GM19351 (cell line): Measurements from ENCODE around the gene SLIT1.
"Not testable (repeated sequence)": the region's sequence is repeated elsewhere in the genome, so short reads cannot be mapped to it uniquely, and the experiment has no call there.

Experiments
- ATAC-seq: cut with Tn5 transposase; IDR thresholded peaks from one replicate; pipeline ENCODE4 v1.9.1; 2021; ENCODE audit warnings: mild to moderate bottlenecking, moderate library complexity; ENCODE audit not compliant: unreplicated experiment

SLIT1 gene

GRCh38 chr10:97089209-97089870 is 96.4 kb downstream of the SLIT1 start:
- no peak for ATAC-seq

- no peak for ATAC-seq
These were observed 98.5 kb downstream of the SLIT1 start for GRCh38 chr10:97087296-97087695.

- ATAC-seq, result no peak
These were observed 99.2 kb downstream of the SLIT1 start for GRCh38 chr10:97086530-97086929.

DNA sequence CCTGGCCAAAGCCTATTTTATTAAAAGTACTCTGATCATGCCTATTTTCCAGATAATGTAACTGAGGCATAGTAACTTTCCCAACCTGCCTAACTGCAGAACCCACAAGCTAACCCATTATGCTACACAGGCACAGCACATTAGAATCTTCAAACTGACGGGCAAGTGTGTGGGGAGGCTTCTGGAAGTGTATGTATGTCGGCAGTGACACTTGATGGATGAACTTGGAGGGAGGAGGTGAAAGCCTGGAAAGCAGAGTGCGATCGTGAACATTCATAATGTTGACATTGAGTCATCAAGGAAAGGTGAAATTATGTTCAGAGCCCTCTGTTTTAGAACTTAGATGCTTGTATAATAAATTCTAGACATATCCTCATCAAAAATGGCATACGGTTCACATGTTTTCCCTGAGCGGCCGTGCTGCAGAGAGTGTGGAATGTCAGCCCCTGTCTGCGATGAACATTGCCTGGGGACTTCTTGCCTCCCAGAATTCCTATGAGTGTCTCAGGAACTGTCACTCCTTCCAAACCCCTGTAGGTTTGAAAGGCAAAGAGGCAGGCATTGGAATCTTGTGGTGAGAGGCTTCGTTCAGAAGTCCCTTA is 102.4 kb downstream of the SLIT1 start:
- no peak for ATAC-seq

DNA sequence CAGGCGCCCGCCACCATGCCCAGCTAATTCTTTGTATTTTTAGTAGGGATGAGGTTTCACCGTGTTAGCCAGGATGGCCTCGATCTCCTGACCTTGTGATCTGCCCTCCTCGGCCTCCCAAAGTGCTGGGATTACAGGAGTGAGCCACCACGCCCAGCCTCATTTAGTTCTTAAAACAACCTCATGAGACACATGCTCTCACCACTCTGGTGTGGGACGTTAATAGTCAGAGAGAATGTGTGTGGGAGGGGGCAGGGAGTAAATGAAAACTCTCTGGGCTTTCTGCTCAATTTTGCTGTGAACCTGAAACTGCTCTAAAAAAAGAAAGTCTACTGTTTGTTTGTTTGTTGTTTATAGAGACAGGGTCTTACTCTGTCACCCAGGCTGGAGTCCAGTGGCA is 103.2 kb downstream of the SLIT1 start:
- not testable (repeated sequence) for ATAC-seq

- no peak for ATAC-seq
These were observed 104.0 kb downstream of the SLIT1 start for GRCh38 chr10:97081621-97082235.

- no peak for ATAC-seq
These were observed 105.5 kb downstream of the SLIT1 start for GRCh38 chr10:97080051-97080776.

DNA sequence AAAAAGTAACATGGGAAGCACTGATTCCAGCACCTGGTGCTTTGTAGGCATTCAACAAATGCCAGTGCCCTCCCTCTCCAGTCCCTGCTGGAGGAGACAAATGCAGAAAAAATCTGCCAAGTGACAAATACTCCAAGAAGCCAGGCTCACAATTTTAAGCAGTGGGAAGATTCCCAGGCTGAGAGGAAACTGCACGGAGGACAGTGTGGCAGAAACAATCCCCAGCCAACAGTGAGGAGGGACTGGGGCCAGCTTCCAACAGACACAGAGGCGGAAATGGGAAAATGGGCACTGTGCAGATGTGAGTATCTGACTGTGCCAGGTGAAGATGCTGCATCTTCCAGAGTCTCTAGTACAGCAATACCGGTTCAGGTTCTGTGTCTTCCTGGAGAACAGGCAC is 106.3 kb downstream of the SLIT1 start:
- no peak for ATAC-seq

- ATAC-seq, result no peak
These were observed 106.8 kb downstream of the SLIT1 start for GRCh38 chr10:97078938-97079445.

DNA sequence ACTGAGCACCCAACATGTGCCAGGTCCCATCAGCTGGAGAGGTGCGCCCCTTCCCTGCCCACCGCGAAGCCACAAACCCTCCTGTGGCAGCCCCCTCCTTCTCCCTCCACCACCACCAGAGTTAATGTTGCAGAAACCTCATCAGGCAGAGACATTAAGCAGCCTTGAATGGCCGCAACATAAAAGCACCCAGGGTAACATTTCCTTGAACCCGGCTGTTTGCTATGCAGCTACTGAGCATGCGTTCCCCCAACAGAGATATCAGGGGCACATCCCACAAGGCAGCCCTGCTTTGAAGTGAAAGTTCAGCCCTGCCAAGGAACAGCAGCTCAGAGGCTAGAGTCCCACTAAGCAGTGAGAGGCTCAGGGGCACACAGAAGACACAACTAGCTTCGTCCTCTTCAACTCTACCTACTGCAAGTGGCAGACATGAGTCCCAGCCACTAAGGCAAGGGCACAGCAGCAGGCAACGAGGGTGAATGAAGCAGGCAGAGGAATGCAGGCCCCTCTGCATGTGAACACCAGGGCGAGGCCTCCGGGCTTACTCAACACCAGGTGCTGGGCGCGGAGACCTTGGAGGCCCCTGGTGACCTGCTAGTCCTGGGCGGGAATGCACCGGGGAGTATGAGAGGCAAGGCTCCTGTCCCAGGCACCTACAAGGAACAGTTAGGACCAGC is 107.4 kb downstream of the SLIT1 start:
- ATAC-seq, result no peak

DNA sequence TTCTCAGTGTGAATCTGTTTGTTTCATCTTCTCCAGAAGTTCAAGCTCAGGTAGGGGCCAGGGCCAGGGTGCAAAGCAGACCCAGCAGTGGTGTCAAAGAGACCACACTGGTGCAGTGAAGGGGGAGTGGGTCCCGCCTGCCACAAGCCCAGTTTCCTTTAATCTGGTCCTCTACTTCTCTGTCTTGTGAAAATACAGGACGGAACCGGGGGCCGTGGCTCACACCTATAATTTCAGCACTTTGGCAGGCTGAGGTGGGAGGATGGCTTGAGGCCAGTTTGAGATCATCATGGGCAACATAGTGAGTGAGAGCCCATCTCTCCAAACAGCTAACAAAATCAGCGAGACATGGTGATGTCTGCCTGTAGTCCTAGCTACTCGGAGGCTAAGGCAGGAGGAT is 109.0 kb downstream of the SLIT1 start:
- no peak for ATAC-seq

DNA sequence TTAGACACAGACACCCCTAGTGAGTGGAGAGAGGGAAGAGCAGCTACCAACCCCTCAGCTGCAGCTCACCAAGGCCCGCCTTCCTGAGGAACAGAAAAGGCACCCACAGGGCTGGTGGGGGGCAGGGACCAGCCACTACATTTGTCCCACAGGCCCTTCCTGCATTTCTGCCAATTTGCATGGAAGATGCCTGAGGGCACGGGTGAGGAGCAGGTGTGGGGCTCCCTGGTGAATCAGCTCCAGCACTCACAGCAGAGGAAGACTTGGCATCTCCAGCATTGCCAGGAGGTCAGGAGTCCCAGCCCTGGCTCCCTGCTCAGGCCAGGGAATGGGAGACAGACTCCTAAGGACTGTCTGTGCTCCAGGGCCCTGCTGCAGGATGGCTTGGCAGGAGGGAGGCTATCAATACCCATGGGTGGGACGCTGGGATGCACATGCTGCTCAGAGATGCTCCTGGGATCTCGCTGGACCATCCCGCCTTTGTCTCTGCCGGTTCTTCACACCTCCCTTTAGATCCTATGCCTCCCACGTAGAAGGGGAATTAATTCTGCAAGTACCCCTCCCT is 109.7 kb downstream of the SLIT1 start:
- ATAC-seq, result no peak

DNA sequence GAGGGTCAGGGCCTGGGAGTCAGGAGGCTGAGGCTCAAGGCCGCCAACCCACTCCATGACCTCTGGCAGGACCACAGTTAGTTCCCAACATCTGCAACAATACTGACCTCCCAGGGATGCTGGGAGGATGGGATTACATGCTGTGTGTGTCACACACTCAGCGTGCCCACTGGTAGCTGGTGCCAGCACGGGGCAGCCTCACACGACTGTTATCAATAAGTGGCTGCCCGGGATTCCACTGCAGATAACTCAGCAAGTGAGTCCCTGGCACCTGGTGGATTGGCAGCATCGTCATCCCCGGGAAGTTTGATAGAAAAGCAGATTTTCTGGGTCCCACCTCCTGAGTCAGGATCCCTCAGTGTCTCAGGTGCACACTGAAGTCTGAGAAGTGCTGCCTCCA is 110.3 kb downstream of the SLIT1 start:
- no peak for ATAC-seq

GRCh38 chr10:97074256-97075145 is 111.3 kb downstream of the SLIT1 start:
- no peak for ATAC-seq

- ATAC-seq, result peak; percentile 57
These were observed 112.7 kb downstream of the SLIT1 start for GRCh38 chr10:97072851-97073665.

DNA sequence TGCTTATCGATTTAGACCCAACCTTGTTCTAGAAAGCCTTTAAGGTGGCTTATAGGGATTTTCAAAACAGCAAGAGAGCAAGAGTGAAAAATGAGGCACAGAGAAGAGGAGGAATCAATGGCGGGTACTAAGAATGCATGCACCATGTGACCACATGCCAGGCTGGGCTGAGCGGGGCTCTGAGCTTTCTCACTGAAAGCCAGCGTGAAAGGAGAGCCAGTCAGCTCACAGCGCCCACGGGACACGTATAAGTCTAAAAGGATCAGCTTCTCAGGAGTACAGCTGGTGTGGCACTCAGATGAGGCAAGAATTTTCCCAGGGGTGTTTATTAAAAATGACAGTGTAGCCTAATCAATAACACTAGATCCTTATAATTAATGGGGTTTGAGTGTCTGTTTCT is 114.3 kb downstream of the SLIT1 start:
- ATAC-seq, result no peak

GRCh38 chr10:97069576-97070362 is 116.0 kb downstream of the SLIT1 start:
- no peak for ATAC-seq

- no peak for ATAC-seq
These were observed 116.7 kb downstream of the SLIT1 start for GRCh38 chr10:97069026-97069425.
